GM18951 (cell line): ENCODE measurements around the gene POLA1.
"Not testable (repeated sequence)": the region's sequence is repeated elsewhere in the genome, so short reads cannot be mapped to it uniquely, and the experiment has no call there.

Experiments
- POLR2A ChIP-seq: IDR thresholded peaks from 4 replicates; pipeline ENCODE4 v1.6.1; 2011; ENCODE audit warnings: mild to moderate bottlenecking; ENCODE audit not compliant: insufficient read length, insufficient read depth; ENCODE audit errors: extremely low read depth
- in situ Hi-C: fragments of 300-500 bp; cut with MboI; formaldehyde crosslinking; loops from one replicate; pipeline ENCODE4 v1.12.0; 2022; ENCODE audit warnings: low sequenced_read_pairs, mixed read lengths, inconsistent platforms; ENCODE audit not compliant: unreplicated experiment

POLA1 gene

DNA sequence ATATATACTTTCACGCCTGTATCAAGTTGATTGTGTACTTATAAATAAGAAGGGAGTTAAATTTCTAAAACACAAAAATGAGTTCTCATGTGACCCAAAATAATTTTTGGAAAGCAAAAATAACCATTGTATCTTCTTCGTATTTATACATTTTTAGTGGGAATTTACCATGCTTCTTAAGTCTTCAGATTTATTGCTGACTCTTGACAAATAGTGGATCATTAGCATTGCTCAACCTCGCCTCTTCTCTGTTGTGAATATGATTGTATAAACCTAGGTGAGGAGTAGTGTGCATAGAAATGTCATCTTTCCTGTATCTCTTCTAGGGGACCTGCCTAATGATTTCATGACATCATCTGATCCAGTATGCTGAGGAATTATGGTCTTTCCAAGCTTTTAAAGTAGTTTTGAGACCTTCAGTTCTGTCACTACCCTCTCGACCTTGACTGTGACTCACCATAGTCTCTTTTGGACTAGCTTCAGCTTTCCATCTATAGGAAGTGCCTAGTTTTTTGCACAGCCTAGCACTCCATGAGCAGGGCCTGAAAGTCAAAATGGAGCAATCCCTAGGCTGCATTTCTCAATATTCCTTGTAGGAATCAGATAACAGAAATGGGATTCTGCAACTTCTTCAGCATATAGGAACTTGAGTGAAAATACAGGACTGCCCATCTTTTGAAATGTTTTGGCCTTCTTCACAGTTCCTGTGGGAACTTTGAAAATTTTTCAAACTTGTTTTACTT is 164.5 kb downstream of the POLA1 start:
- in situ Hi-C loops, result no loop called here
- TF ChIP-seq POLR2A, result no peak

DNA sequence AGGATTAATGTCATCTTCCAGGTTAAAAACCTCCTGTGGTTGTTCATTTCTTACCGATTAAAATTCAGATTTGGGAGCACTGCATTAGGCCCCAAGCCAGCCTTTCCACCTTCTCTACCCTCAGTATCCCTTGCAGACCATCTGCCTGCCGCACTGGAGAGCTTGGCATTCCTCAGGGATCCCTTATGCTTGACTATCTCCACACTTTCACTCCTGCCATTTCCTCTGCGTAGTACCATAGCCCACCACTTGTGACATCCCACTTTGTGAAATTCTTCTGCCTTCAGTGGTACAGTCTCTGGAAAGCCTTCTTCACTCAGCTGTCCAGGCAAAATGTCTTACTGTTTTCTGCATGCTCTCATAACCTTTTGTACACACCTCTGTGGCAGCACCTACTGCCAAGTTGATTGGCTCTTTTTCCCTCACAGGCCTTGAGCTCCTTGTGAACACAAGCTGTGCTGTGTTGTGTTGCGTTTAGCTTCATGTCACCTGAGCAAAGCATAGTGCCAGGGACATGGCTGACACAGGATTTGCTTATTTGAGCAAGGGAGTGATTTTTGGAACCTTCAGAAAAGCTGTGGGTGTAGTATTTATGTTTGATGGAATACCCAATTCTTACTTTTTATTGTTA is 165.6 kb downstream of the POLA1 start:
- no peak for TF ChIP-seq POLR2A
- in situ Hi-C loops, result no loop called here

DNA sequence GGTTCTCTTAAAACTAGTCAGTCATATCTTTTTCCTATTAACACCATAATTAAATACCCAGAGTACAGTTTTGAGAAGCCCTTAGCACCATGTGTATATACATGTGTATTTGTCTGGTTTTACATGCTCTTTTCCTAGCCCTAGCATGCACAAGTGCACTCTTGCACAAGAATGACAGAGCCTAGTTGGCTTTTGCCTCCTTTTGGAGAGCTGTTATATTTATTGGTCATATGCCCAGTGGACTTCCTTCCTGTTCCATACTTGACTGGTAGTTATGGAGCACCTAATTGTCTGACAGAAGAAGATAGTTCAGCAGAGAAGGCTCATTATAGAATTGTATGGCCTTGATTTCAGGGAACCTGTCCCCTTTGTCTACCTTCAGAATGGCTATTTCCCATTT is 166.4 kb downstream of the POLA1 start:
- in situ Hi-C loops, result no loop called here
- TF ChIP-seq POLR2A, result no peak

DNA sequence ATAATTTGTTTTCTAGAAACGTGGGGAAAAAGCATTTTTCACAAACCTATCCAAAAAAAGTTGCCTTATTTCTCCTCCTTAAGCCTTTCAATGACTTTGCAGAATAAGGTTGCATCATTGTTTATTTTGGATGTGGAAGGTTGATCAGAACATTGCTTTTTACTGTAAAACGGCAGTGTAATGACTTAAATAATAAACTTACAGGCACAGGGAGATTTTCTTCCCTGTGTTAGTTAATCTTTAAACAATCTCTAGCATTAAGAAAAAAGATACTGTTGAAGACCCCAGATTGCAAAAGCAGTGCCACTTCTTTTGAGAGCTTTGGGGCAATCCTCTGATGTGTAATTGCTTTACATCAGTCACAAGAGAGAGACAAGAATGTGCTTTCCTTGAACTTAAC is 168.6 kb downstream of the POLA1 start:
- TF ChIP-seq POLR2A, result no peak
- in situ Hi-C loops, result no loop called here

DNA sequence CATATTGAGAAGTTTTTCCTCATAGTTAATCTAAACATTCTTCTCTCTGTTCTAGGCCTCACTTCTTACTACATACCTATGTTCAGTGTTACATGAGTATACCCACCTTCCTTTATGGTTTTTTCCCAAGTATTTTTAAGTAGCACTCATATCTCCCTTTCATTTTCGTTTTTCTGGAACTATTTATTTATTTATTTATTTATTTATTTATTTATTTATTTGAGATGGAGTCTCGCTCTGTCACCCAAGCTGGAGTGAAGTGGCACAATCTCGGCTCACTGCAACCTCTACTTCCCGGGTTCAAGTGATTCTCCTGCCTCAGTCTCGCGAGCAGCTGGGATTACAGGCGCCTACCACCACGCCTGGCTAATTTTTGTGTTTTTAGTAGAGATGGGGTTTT is 170.1 kb downstream of the POLA1 start:
- in situ Hi-C loops, result not testable (repeated sequence)

DNA sequence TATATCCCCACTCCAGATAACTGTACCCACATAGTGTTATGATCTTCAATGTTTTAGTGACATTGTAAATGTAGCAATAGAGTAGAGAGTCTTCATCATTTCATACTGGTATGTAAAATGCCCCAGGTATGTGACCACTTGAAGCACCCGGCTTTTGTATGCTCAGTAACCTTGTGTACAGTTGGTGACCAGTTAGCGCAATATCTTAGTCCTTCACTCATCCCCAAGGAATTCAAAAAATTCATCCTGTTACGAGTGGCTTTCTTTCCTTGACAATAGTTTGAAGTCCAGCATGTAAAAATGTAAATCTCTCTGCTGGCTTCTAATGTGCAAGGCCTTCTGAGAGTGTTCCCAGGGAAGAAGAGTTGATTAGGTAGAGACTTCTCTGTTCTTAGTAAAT is 176.4 kb downstream of the POLA1 start:
- no peak for TF ChIP-seq POLR2A
- in situ Hi-C loops, result no loop called here

DNA sequence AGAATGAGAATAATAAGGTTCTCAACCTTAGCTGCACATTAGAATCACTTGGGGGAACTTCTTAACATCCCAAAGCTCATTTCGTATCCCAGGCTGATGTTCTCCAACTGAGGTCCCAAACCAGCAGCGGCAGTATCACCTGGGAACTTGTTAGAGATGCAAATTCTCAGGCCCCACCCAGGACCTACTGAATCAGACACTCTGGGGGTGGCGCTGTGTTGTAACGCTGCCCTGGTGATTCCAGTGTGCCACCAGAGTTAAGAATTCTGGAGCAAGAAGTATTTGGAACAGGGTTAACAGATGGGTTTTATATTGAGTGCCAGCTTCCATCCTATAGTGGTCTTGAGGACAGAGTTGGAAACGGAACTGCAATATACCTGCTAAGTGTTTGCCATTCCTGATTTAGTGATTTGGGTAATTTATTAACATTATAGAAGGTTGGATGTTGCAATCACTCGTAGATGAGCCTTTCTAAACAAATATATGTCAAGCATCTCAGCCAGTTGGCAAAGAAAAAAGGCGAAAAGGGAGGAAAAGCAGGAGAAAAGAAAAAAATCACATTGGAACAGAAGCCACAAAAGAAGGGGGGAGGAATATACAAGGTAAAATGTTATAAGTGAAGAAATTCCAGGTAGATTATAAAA is 181.0 kb downstream of the POLA1 start:
- TF ChIP-seq POLR2A, result no peak
- in situ Hi-C loops, result no loop called here

DNA sequence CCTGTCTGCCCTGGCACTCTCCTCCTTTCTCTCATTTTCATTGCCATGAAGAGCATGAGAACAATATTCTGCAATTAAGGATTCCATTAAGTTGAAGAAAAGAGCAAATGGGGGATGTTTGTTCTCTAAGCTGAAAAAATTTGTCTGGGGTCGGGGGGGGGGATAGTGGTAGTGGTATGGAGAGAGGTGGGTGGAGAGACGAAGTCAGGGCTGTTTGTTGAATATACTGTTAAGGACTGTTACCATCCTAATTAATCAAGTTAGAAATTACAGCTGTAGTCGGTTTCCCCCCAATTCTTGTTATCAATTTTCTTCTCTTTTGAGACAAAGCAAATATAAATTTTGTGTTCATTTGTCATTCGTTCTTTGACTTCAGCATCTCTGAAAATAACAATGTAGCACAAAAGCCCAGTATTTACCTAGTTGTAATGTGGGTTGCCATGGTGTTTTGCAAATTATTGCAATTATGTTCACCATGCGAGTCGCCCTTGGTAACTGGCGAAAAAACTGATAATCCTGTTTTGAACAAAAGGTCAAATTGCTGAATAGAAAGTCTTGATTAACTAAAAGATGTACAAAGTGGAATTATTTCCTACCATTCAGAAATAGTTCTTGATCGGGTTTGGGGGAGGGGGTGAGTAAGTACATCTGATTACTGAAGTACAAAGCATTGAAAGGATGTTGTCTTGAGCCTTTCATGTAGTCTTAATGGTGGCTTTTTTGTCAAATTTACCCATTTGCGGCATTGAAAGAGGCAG is 183.0 kb downstream of the POLA1 start:
- no peak for TF ChIP-seq POLR2A
- in situ Hi-C loops, result no loop called here

DNA sequence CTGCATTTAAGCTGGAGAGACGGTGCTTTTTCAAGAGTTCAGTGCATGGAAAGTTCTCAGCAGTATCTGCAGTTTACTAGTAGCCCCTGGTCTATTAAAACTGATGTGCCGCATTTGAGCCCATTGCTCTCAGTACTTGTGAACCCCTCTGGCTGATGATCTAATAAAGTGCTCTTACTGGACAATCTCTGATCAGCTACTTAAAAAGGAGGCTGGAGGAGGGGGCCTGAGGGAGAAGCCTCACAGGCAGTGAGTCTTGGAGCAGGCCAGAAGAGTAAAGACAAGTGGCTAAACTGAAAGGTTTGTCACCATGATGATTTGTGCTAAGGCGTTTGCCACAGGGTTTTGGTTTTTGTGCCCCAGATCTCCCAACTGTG is 183.6 kb downstream of the POLA1 start:
- in situ Hi-C loops, result no loop called here
- no peak for TF ChIP-seq POLR2A

DNA sequence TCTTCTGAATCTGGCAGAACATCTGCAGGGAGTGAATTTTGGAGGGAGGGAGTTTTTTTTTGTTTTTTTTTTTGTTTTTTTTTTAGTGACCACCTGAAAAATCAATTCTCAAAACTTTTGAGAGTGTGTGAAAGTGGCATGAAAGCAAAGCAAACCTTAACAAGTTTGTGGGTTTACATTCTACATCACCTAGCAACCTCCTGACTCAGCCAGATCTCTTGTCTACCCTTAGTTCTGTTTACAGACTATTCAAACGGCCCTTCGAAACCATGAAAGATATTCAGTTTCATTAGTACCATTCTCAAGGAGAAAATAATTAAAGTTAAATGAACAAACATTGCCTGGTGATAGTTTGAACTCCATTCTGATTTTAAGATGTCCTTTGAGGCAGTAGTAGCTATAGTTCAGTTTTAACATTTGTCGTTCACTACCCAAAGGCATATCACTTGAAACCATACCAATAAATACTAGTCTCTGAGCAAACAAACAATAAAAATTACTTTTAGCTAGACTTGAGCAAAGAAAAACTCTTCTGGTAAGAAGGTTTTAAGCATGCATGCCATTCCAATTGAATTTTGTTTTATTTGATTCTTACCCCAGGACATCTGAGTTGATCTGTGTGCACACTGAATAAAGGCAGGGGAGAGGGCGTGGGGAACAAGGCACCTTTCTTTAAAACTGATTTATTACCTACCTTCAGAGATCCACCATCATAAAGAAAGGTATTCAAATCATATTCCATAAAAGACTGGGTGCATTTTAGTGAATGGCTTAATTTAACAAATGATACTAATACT is 184.3 kb downstream of the POLA1 start:
- in situ Hi-C loops, result no loop called here

DNA sequence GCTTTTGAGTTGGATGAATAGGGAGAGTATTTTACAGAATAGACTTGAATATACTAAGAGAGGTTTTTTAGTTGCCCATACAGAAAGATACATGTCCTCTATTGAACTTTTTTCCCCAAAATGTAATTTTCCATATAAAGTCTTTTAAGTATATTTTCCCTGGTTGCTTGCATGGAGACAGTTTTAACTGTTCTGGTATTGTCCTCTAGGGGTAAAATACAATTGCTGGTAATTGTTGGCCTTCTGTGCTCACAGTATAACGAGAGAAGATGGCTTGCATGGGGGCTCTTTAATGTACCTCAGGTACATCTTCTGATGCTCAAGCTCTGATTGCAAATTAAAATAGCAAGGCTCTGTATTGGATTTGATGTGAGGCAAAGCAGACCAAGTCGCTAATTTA is 186.0 kb downstream of the POLA1 start:
- in situ Hi-C loops, result no loop called here
- TF ChIP-seq POLR2A, result no peak

More for the DNA sequence above, 184.3 kb downstream of the POLA1 start:
- TF ChIP-seq POLR2A, result no peak

DNA sequence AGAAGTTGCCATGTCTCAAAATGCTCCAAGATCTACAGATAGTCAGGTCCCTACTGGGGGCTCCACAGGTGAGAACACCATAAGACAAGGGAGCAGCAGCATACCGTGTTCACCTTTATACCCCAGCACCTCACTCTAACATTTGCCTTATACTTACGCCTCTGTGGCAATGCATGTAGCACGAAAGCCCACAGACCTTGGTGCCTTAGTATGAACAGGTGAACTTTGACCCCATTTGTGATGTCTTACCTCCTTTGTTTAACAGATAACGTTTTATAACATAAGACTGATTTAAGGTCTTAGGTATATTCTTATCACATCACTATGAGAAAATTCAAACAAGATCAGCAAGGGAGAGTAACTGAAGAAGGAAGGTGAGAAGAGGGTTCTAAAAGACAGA is 193.2 kb downstream of the POLA1 start:
- TF ChIP-seq POLR2A, result no peak
- in situ Hi-C loops, result no loop called here

DNA sequence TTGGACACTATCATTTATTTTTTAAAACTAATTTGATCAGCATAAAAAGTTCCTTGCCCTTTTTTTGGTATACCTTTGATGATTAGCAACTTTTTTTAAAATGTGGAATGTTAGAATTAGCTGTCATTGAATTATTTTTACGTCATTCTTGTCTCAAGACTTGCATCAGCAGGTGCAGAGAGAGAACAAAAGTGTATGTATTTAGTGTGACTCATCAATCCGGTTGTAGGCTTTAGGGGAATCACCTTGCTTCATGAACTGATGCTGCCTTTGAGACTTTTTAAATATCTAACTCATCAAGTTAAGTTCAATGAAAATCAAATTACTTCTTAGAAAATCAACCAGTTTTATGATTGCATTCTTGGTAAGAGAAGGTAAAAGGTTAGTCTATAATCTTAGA is 197.0 kb downstream of the POLA1 start:
- no peak for TF ChIP-seq POLR2A
- in situ Hi-C loops, result no loop called here
